Activated CD4-positive, alpha-beta T cell treated with anti-CD3 and anti-CD28 coated beads, Interleukin-2, Interleukin-6, amounts not matched to agents 100 ng/mL and 50 ng/mL, durations not matched to agents 16 hours and 8 hours (primary cell): Measurements from ENCODE around the gene SORBS2.

Experiments
- DNase-seq: peaks from one replicate; pipeline ENCODE4 v3.0.0-alpha.2; 2020

The SORBS2 gene

DNA sequence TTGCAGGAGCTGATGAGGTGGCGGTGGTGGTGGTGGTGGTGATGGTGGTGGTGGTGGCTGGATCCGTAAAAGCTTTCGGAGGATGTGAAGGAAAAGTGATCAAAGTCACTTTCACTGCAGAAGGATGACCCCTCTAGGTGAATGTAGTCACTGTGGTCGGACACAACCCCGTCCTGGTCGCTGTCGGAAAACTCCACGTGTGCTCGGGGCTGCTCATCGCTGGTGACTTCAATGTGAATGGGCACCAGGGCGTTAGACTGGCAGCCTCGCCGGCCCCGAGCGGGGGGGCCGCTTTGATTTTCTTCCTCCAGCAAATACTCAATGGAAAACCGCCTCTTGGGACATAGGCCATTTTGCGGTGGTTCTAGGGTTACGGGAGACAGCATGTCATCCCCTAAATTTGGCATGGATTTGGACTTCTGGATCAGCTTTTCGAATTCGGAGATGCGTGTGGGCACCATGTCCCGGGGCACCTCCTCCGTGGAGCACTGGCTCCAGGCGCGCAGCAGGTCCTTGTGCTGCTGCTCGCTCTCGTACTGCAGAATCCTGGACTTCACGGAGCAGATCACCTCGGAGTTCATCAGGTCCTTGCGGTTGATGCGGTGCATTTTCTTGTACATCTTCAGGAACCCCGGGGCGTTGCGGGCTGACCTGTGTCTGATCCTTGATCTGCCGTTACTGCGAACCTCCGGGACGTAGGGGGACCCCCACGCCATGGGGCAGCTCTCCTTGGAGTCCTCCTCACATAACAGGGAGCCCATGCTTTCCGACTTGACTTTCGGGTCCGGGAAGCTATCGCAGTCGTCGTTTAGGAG lies 188.3 kb downstream of the SORBS2 start:
- no peak for DNase-seq

DNA sequence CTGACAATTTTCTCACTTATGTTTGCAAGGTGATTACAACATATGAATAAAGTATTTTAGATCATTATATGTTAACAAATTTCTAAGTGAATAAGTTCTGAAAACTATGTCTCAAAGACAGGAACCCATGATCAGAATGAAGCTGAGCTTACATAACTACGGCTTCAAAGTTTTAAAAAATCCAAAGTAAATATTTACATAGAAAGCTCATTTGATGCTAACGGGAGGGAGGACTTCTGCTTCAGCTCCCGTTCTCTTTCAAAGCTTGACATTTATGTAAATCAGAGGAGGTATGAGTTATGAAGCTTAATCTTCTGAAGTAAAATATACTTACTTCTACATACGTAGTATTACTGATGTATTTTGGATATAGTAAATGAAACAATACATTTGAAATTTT lies 203.8 kb downstream of the SORBS2 start:
- DNase-seq: no peak

DNA sequence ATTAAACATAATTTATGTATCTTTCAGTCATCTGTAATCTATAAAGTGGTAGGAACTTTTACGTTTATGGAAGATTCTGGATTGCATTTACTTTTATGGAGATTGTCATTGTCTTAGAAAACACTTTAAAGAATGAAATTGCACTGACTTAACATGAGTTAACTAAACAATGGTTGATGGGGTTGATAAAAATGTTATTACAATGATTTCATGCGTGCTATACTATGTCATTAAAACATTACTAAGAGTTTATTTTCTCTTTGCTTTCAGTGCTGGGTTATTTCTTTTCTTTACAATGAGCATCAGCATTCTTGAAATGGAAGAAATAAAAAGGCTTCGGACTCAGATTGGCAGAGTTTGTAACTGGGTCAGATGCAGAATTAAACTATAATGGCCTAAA lies 209.6 kb downstream of the SORBS2 start:
- no peak for DNase-seq

DNA sequence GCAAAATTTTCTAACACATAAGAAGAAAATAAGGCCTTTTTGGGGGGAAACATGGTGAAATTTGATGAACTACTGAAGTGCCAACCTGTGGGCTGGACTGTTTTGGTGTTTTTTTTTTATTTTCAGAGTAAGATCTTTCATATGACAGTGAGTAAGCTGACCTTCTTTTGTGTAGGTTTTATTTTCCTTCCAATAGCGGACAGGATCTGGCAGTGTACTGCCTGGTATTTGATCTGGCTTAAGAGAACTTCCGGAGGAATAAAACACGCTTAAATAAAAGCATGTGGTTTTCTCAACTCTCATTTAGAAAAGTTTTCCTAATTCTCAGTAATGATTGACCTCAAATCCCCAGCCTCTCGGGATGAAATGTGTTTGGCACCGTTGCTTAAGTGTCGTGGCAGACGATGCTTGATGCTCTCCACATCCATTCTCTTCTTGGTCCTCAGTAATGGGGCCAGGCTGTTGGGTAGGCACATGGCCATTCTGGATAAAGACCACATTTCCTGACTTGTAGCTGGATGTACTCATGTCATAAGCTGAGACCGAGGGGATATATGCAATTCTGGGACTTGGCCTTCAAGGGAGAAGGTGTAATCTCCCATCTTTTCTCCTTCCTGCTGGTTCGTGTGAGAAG lies 211.1 kb downstream of the SORBS2 start:
- no peak for DNase-seq

DNA sequence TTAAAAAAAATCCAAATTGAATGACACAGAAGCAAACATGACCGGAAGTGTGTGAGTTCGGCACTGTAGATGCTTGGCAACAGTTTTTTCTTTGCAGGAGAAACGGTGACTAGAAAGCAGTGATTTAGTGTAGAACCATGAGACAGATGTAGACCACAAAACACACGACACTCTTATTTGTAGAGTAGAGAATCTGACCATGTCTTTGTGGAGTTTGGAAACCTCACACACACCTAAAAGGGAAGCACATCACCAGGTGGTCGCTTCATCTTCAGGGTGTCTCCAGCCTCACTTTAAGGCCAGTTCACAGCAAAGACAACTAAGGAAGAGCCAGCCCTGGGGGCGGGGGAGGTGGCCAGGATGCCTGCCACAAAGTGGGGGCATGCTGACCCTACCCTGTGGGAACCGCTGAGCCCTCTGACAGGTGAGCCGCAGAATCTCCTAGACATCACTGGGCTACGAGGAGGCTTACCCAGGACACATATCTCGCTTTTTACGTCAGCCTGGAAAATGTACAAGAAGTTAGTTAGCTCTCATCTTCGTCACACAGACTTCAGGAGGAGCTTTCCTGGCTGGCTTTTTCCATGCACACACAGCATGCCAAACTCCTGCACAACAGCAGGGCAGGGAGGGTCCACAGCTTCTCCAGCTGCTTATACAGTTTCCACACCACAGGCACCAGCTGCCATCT lies 212.3 kb downstream of the SORBS2 start:
- DNase-seq: no peak

DNA sequence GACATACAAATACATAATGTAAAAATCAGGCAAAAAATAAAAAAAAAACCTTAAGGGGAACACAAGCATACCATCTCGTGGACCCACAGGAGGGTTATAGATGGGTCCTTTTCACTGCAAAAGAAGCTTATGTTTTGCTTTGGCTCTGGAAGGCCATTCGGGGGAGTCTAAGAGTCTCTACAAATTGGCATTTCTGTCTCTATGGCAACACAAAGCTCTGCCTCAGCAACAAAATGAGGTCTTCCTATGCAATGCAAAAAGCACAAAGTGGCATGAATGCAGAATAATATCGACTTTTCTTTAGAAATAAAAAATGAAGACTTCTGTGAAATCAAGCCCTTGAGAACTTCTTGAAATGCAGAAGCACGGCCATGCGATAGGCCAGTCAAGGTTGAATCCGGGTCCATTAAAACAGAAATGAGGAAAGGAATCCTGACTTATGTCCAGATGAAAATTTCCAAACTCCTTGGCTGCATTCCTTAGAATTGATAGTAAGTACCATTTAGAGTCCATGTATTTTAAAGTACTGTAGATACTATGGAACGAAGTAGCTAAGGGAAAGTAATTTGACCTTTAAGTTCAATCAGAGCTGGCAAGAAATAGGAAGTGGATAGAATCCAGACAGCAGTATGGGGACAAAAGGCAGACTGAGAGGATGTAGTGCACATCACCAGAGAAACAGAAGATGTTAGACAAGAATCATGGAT lies 213.0 kb downstream of the SORBS2 start:
- no peak for DNase-seq

DNA sequence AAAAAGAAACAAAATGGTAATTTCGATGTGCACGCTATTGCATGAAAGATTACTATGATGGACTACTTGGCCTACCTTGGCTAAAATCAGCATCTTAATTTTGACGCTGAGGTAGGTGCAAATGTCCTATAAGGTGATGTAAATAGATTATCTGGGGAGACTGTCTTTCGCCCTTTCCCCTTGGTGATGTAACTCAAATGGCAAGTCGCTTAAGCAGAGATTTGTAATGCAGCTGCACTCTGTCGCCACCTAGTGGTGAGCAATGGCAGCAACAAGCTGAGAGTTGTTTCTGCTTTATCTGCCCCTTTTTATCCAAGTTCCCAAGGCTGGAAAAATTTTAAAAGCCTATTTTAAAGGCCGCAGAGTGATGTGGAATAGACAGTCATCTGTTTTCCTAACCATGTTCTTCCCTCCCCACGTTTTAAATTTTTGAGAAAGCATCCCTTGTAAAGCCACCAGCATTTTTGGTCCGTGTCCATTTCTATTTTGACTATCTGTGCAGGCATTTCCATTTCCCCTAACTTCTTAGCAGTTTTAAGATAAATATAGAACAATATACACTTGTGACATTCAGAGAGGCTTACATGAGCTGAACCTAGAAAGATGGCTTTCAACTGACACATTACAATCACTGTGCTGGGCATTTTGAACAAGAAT lies 214.3 kb downstream of the SORBS2 start:
- DNase-seq: peak; percentile 74

DNA sequence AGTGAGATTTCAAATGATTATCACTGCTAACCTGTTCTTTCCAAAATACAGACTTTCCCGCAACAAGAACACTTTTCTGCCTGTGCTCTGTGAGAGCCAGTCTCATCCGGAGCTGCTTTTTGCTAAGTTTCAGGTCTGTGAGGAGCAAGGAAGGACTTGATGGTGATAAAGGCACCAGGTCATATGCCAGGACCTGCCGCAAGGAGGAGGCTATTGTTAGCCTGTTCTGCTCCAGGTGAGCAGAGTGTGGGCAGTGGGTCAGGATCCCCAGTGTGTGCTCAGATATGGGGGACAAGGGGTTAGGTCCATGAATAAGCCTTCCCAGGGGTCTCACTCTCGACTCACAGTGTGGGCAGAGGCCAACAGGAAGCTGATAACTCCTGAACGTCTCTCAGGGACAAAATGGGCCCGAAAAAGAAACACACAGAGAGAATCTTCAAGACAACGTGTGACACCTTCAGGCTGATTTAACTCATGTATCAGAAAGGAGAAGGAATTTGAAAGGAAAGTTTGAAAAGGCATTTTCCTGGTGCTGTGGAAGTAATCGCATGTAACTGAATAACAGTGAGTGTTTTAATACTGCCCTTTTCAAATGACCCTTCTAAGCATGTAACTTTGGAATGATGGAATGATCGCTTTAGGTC lies 219.0 kb downstream of the SORBS2 start:
- DNase-seq: no peak

DNA sequence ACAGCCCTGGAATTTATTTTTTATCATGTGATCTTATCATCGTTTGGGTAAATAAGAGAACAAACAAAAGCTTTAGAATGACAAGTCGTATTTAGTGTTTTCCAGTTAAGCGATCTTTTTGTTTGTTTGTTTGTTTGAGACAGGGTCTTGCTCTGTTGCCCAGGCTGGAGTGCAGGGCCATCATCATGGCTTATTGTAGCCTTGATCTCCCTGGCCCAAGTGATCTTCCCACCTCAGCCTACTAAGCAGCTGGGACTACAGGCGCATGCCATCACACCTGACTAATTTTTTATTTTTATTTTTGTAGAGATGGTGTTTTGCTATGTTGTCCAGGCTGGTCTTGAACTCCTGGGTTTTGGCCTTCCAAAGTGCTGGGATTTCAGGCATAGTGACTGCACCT lies 219.6 kb downstream of the SORBS2 start:
- no peak for DNase-seq

DNA sequence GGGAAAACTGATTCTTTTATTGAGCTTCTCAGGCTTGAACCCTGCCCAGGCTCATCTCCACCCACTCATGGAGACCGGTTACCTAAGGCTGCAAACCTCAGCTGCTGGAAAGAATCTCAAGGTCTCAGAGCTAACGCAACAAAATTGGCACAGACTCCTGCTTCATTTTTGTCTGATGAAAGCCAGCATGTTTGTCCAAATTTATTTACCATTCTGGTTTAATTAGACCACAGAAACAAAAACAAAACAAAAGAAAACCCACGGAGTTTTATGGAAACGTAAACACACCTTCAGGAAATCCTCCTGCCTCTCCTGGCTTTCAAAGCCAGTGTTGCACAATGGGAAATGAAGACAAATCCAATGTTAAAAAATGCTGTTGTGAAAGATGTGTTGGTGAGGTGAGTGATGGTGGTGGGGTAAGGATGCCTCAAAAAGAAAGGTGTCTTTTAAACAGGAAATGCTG lies 220.3 kb downstream of the SORBS2 start:
- DNase-seq: no peak

DNA sequence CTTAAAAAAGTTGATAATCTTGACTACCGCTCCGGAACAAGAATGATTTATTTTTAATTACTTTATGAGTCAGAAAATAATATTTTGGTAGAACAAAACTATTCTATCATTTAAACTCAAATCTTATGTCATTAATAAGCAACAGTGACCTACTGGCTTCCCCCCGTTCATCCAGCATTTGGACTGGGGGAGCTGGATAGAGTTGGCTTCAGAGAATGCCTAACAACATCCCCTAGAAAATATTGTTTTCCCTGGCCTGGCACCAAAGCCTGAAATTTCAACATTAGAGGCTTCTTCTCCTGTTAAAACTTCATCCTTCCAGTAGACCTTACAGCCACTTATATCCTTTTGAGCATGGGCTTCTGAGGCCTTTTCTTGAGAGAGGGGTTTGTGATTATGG lies 221.0 kb downstream of the SORBS2 start:
- no peak for DNase-seq

DNA sequence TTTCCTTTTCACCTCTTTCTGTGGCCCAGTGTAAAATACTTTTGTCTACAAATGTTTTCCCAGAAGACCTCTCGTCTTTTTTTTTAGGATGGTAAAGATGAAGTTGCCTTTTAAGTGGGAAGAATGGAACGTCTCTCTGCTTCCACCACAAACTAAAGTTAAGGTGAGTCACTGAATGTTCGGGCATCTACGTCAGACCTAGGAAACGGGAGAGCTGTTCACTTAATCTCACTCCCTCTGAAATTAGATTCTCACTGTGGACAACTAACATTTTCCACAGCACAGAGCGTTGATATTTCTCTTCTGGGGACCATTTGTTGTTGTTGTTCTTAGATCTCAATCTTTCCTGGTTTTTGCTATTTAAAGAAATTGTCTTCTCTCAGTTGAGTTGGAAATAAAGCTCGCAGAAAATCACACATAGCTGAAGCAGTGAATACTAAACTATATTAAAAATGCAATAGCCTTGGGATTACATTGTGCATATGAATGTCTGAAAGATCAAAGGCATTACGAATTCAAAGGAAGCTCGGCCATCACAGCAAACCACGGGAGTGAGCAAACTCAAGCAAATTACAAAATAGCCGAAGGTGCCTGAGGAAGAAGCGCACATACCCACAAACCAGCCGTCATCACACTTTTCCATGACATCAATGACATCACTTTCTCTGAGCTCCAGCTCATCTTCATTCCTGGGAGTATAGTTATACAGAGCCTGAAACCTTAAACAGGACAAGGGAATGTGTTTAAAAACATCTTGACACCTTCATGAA lies 222.7 kb downstream of the SORBS2 start:
- DNase-seq: no peak

DNA sequence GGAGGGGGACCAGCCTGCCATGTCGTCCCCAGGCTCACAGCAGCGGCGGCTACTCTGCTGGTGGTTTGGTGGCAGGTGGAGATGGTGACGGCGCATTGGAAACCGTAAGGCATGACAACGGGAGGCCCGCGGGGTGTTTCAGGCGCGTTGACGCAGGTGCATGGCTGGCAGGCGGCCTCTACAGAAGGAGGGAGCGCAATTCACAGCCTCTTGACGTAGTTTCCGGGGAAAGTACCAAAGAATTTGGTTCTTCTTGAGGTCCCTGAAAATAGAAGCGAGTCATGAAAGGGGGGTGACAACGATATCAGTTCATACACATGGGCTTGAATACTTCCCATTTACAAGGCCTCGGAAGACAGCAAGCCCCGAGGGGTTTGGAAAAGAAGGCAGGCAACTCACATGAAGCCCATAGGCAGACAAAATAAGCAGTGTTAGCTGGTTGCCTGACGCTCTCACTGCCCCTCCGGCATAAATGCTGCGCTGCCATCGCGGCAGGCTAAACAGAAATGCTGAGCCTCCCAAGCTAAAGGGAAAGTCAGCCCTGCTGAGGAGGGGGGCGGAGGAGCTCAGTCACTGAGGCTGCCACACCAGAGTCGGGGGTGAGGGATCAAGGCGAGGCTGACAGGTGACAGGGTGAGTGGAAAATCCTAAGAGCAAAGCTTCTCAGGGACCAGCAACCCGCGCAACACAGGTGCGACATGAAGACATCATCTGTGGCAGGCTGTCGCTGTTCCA lies 224.4 kb downstream of the SORBS2 start:
- DNase-seq: peak; percentile 35

DNA sequence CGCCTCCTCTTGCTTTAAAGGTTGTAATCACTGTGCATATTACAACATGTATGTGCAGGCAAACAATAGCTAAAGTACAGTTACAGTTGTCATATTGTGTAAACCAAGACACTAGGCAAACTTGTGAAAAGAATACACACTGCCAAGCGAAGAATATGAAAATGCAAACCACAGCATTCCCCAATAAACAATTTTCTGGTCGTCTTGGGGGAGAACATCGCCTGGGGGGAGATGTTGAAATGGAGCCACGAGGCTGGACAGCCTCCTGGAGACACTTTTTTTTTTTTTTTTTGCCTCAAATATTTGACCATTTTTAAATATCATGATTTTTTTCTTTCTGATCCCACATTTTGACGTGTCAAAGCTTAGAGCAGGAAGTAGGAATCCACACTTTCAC lies 225.0 kb downstream of the SORBS2 start:
- DNase-seq: no peak

DNA sequence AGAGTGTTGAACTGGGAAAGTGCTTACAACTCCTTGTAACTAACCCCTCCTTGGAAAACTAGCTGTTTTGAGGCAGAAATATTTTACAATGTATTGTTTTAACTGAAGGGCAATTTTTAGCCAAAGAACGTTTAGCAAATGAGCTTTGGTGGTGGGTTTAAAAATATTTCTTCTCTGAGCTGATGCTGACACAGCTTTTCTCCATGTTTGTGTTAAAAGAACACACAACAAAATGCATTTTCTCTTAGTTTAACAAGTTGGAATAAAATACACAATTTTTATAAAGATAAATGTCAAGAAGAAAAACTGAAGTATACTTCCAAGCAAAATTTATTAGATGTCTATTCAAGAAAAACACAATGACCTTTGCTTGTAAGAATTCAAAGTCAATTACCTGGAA lies 226.8 kb downstream of the SORBS2 start:
- DNase-seq: no peak

DNA sequence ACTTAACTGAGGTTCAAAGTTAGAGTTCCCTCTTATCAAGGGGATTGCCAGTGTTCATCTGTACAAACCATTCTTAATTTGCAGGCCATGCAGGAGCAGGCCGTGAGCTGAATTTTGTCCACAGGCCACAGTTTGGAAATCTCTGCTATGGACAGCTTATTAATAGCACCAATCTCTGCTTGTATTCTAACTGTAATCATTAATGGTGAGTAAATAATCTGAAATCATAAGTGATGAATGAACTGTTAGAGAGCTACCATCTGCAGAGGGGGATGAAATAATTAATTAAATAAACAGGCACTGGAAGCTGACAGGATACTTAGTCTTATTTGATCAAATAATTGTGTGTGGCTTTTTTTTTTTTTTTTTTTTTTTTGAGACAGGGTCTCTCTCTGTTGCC lies 228.2 kb downstream of the SORBS2 start:
- no peak for DNase-seq

DNA sequence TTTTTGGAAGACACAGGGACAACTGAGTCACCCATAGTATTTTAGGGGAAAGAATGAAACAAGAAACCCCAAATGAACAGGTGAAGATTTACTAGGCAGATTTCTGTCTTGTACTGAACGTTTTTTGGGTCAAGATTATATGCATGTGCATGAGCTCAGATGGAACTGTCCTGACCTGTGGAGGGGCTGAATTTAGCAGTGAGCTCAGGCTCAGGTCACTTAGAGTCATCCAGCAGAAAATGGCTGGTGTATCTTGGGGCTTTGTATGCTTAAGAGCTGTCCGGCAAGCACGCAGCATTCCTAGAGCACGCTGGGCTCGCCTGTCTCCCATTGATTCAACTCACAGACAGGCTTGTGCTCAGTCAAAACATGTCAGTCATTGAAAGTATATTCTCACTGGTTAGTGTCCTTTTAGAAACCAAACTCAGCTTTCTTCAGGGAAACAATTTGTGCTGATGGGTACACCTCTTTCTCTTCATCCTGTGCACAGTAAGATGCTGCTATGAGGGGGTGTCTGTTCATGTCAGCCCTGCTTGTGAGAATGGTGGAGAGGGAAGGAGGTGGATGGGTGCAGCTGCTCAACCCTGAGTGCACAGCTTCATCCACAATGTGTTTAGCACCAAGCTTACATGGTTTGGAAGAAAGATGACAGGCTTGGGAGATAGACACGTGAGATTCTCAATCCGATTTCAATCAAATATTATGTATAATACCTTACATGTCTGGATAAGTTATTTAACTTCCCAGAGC lies 229.2 kb downstream of the SORBS2 start:
- DNase-seq: no peak

DNA sequence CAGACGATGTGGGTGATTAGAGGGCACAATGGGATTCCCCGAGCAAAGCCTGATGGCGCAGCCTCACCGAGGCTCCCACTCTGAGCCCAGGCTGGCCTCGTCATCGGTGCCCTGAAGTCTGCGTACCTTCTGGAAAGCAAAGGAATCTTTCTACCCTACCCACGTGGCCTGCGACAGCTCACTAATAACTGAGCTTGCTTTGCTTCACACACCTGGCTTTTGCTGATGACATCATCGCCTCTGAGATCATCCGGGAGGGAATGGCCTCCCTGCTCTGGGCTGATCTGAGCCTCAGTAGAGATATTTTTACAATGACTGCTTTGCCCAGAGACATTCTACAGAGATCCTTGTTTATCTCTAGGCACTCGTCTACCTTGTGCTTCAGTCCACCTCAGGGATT lies 231.3 kb downstream of the SORBS2 start:
- no peak for DNase-seq

DNA sequence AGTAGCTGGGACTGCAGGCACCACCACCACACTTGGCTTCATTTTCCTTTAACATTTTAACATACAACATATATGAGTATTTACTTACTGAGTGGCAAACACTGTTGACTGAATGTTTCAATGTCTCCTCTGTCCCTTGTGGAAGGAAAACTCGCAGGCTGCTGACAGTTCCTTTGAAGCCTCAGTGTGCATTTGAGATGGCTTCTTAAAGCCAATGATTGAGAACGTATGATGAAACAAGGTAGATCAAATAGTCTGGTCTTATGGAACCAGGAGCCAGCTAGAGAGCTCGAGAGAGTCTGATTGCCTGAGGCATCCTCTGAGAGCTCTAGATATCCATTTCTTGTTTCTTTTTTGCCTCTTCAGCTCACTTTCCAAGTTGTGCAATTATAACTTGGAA lies 233.7 kb downstream of the SORBS2 start:
- no peak for DNase-seq
